T-cell (primary cell): ENCODE data around the gene TSSK6. TPM values are rescaled to one million over a fixed set of nuclear protein-coding genes. Genes with fewer than 3 reads are reported as not detected.
A peak's percentile ranks its signal among the peaks of the same experiment; 100 is the strongest.

Experiments used
- ATAC-seq, 4 experiments: fragments of 200-7000 bp in 3 of 4; fragments of 150-1000 bp in 1 of 4; cut with Tn5 transposase; replicated peaks in 1 of 4; 1 replicate in 3 of 4; 2 replicates in 1 of 4; pipeline ENCODE4 v1.10.0; 2021; ENCODE audit warnings: moderate library complexity in 3 of 4, mild to moderate bottlenecking in 2 of 4, moderate number of reproducible peaks in 1 of 4
- CTCF ChIA-PET, 2 donors: fragments of 300-600 bp; sonication (Branson Sonifier 250); formaldehyde crosslinking; loops; one replicate each; lab custom pipeline; 2022; ENCODE audit warnings: antibody characterized with exemption in 2 of 2; lab: Charles Lee
- POLR2A ChIA-PET, 2 donors: fragments of 300-600 bp; sonication (Branson Sonifier 250); formaldehyde crosslinking; loops; one replicate each; lab custom pipeline; 2022; ENCODE audit warnings: antibody characterized with exemption in 2 of 2; lab: Charles Lee
- DNase-seq, 35 experiments: peaks; one replicate each; pipeline versions ENCODE4 v3.0.0 to v3.0.0-alpha.2; 2013 to 2023
- H3K27ac ChIP-seq: one replicate; pipeline ENCODE4 v1.5.1; 2013; ENCODE audit warnings: low read length
- H3K27me3 ChIP-seq, 2 experiments: replicated peaks in 1 of 2; 1 replicate in 1 of 2; 2 replicates in 1 of 2; pipeline versions ENCODE4 v1.6.1 to v1.7.0; 2013; ENCODE audit warnings: low read length in 1 of 2, mixed read lengths in 1 of 2; ENCODE audit not compliant: control insufficient read depth in 2 of 2, insufficient read depth in 2 of 2; ENCODE audit errors: extremely low read depth in 1 of 2
- H3K36me3 ChIP-seq, 2 donors: 1 replicate in 1 of 2; 2 replicates in 1 of 2; pipeline versions ENCODE4 v1.6.1 to v1.7.0; 2013; ENCODE audit warnings: low read length in 1 of 2; ENCODE audit not compliant: control insufficient read depth in 2 of 2, insufficient read depth in 1 of 2; ENCODE audit errors: extremely low read depth in 1 of 2
- H3K4me1 ChIP-seq, 2 experiments: 1 replicate in 1 of 2; 2 replicates in 1 of 2; pipeline versions ENCODE4 v1.6.1 to v1.7.0; 2013; ENCODE audit warnings: low read length in 2 of 2, mixed read lengths in 1 of 2; ENCODE audit not compliant: insufficient read depth in 2 of 2, control insufficient read depth in 1 of 2; ENCODE audit errors: extremely low read depth in 1 of 2
- H3K4me3 ChIP-seq, 2 donors: 1 replicate in 1 of 2; 2 replicates in 1 of 2; pipeline versions ENCODE4 v1.5.1 to v1.7.0; 2013; ENCODE audit warnings: mild to moderate bottlenecking in 2 of 2, low read length in 1 of 2, moderate library complexity in 1 of 2; ENCODE audit not compliant: control insufficient read depth in 1 of 2; ENCODE audit errors: extremely low read depth in 1 of 2
- H3K9me3 ChIP-seq: 2 replicates; pipeline ENCODE4 v1.7.0; 2013
- H3K27ac Mint-ChIP-seq, 2 donors: one replicate each; pipeline ENCODE4 v1.8.0; 2020 to 2021; ENCODE audit warnings: mild to moderate bottlenecking in 2 of 2, mixed read lengths in 2 of 2
- H3K27me3 Mint-ChIP-seq, 2 donors: one replicate each; pipeline ENCODE4 v1.8.0; 2021 to 2022; ENCODE audit warnings: mixed read lengths in 2 of 2
- H3K36me3 Mint-ChIP-seq: one replicate; pipeline ENCODE4 v1.8.0; 2021; ENCODE audit warnings: mixed read lengths
- H3K4me1 Mint-ChIP-seq, 3 donors: one replicate each; pipeline ENCODE4 v1.8.0; 2020 to 2022; ENCODE audit warnings: mixed read lengths in 3 of 3, mild to moderate bottlenecking in 1 of 3
- H3K4me3 Mint-ChIP-seq, 3 donors: one replicate each; pipeline ENCODE4 v1.8.0; 2020 to 2022; ENCODE audit warnings: mild to moderate bottlenecking in 3 of 3, mixed read lengths in 3 of 3, moderate library complexity in 3 of 3
- H3K9me3 Mint-ChIP-seq, 3 donors: one replicate each; pipeline ENCODE4 v1.8.0; 2020 to 2022; ENCODE audit warnings: mixed read lengths in 3 of 3
- WGBS: methylation state at CpG from one replicate; pipeline ENCODE4 v1.1.5; 2013; ENCODE audit warnings: missing lambda C conversion rate; ENCODE audit not compliant: insufficient coverage; 5-methylcytosine and 5-hydroxymethylcytosine counted together
- total RNA-seq, 35 experiments: library from RNA in 6 of 35; stranded (reverse) in 6 of 35; fragments of 120-200 nt in 1 of 35; gene quantifications; one replicate each; pipeline versions ENCODE4 v1.2.1 to v1.2.4 and lab custom pipeline; 2013 to 2026

The TSSK6 gene
- total RNA-seq, 5 donors from 2014 or later (not counting 1 experiment from before 2014, with no cell fraction given), result 3.9 to 13.0 (median 11.0) TPM

GRCh38 chr19:19513682-19514081, 1.7 kb downstream of the TSSK6 start:
- POLR2A ChIA-PET, result no interaction called here
- WGBS, result 94% methylated on average over 17 of the region's 17 CpGs
- no peak overlapping the region for H3K27ac Mint-ChIP-seq

DNA sequence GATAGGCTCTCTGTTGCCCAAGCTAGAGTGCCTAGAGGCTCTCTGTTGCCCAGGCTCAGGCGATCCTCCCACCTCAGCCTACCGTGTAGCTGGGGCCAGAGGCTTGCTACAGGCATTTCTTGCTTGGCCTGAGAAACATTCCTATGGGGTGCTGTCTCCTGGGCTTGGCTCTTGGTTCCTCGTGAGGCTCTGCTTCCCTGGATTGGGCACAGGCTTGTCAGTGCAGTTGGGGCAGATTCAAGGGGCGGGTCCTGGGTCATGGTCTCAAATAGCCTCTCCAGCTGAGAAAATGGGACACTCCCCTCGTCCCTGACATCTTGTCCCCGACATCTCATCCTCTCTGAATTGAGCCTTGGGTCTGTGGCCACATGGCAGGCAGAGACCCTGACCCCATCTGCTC, 4.9 kb downstream of the TSSK6 start:
- WGBS, result 78% methylated on average over 6 of the region's 6 CpGs
- H3K27me3 Mint-ChIP-seq, result no peaks in the 10 kb centered on the region
- no peaks in the 10 kb centered on the region for H3K9me3 ChIP-seq
- CTCF ChIA-PET, result no interaction called here
- POLR2A ChIA-PET, result interaction anchor here in 1 of 2 donors (0.7 kb wide), 1 partner anchor 322 kb away, joined by 3 read pairs; no protein-coding TSS in a partner anchor
- H3K36me3 ChIP-seq, result peaks cover 0 to 28% of the 10 kb centered on the region in 2 donors
- peaks cover 12% of the 10 kb centered on the region for H3K36me3 Mint-ChIP-seq
- peaks cover 0 to 17% of the 10 kb centered on the region in 2 experiments for H3K4me1 ChIP-seq
- peak overlapping the region in 1 of 2 donors; percentile 46 for H3K27ac Mint-ChIP-seq
- no peak overlapping the region for H3K4me3 Mint-ChIP-seq
- peaks cover 0 to 4% (median 3%) of the 10 kb centered on the region in 3 donors for H3K4me1 Mint-ChIP-seq
- H3K27ac ChIP-seq, result no peak overlapping the region
- H3K4me3 ChIP-seq, result no peak overlapping the region
- DNase-seq, result no peak
- ATAC-seq, result no peak
- H3K9me3 Mint-ChIP-seq, result no peaks in the 10 kb centered on the region
- H3K27me3 ChIP-seq, result no peaks in the 10 kb centered on the region

More at GRCh38 chr19:19513682-19514081, 1.7 kb downstream of the TSSK6 start:
- peak overlapping the region in 1 of 2 donors; percentile 6 for H3K4me3 ChIP-seq
- H3K4me1 Mint-ChIP-seq, result peaks cover 9 to 30% (median 19%) of the 10 kb centered on the region in 3 donors
- no peaks in the 10 kb centered on the region for H3K9me3 Mint-ChIP-seq
- no peaks in the 10 kb centered on the region for H3K27me3 Mint-ChIP-seq
- ATAC-seq (no peak), DNase-seq (no peak)
- H3K27me3 ChIP-seq, result no peaks in the 10 kb centered on the region
- H3K27ac ChIP-seq, result no peak overlapping the region
- no peaks in the 10 kb centered on the region for H3K36me3 Mint-ChIP-seq
- H3K9me3 ChIP-seq, result no peaks in the 10 kb centered on the region
- H3K36me3 ChIP-seq, result no peaks in the 10 kb centered on the region
- CTCF ChIA-PET, result no interaction called here
- H3K4me1 ChIP-seq, result peaks cover 4 to 44% of the 10 kb centered on the region in 2 experiments
- H3K4me3 Mint-ChIP-seq, result peak overlapping the region in 2 of 3 donors; percentile 28 to 90

DNA sequence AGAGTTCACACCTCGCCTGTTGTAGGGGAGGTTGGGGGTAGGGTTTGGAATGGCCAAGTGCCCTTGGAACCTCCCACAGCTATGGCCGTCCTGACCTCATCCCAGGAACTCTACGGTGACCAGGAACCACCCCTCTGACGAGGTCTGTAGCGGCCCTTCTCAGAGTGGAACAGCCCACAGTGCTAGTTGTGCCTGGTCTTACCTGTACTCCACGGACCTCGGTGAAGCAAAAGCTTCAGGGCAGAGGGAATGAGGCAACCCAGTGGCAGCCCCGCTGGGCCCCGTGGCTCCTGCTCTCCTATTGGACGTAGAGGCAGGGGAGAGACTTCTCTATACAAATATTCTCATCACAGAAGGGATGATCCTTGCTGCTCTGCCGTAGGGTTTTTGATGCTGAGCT, 7.1 kb downstream of the TSSK6 start:
- Mint-ChIP-seq H3K9me3 (no peaks in the 10 kb centered on the region), H3K36me3 (peaks cover 25% of the 10 kb centered on the region), H3K4me3 (no peak overlapping the region), H3K4me1 (peaks cover 0 to 1% (median 0%) of the 10 kb centered on the region in 3 donors), H3K27ac (peak overlapping the region in 1 of 2 donors; percentile 16), H3K27me3 (no peaks in the 10 kb centered on the region)
- no peaks in the 10 kb centered on the region for H3K4me1 ChIP-seq
- ChIA-PET CTCF (interaction anchor here in 1 of 2 donors (0.6 kb wide), 1 partner anchor 334 kb away, joined by 3 read pairs; no protein-coding TSS in a partner anchor), POLR2A (interaction anchor here in 1 of 2 donors (0.5 kb wide), 1 partner anchor 434 kb away, joined by 5 read pairs; no protein-coding TSS in a partner anchor)
- H3K27me3 ChIP-seq, result no peaks in the 10 kb centered on the region
- H3K36me3 ChIP-seq, result peaks cover 0 to 48% of the 10 kb centered on the region in 2 donors
- H3K27ac ChIP-seq, result no peak overlapping the region
- WGBS, result 95% methylated on average over 7 of the region's 11 CpGs
- DNase-seq, result no peak
- ATAC-seq, result no peak
- H3K4me3 ChIP-seq, result no peak overlapping the region
- no peaks in the 10 kb centered on the region for H3K9me3 ChIP-seq

- WGBS, result 83% methylated on average over 6 of the region's 8 CpGs
- ATAC-seq (no peak), DNase-seq (no peak)
- no peaks in the 10 kb centered on the region for H3K9me3 Mint-ChIP-seq
- Histone ChIP-seq H3K36me3 (peaks cover 7 to 56% of the 10 kb centered on the region in 2 donors), H3K27ac (no peak overlapping the region), H3K9me3 (no peaks in the 10 kb centered on the region), H3K4me3 (no peak overlapping the region), H3K27me3 (no peaks in the 10 kb centered on the region), H3K4me1 (no peaks in the 10 kb centered on the region)
- no peak overlapping the region for H3K27ac Mint-ChIP-seq
- CTCF ChIA-PET, result no interaction called here
- POLR2A ChIA-PET, result no interaction called here
- no peak overlapping the region for H3K4me3 Mint-ChIP-seq
- H3K27me3 Mint-ChIP-seq, result no peaks in the 10 kb centered on the region
- peaks cover 0 to 1% (median 0%) of the 10 kb centered on the region in 3 donors for H3K4me1 Mint-ChIP-seq
- H3K36me3 Mint-ChIP-seq, result peaks cover 34% of the 10 kb centered on the region
Measured at GRCh38 chr19:19507354-19507753, 8.0 kb downstream of the TSSK6 start.

GRCh38 chr19:19506592-19506991, 8.8 kb downstream of the TSSK6 start:
- POLR2A ChIA-PET, result no interaction called here
- WGBS, result 90% methylated on average over 10 of the region's 12 CpGs
- peaks cover 13 to 64% of the 10 kb centered on the region in 2 donors for H3K36me3 ChIP-seq
- H3K4me1 ChIP-seq, result no peaks in the 10 kb centered on the region
- H3K27me3 ChIP-seq, result no peaks in the 10 kb centered on the region
- Mint-ChIP-seq H3K27me3 (no peaks in the 10 kb centered on the region), H3K4me3 (no peak overlapping the region), H3K4me1 (no peaks in the 10 kb centered on the region), H3K9me3 (no peaks in the 10 kb centered on the region), H3K36me3 (peaks cover 39% of the 10 kb centered on the region), H3K27ac (peak overlapping the region; percentile 28 to 31)
- CTCF ChIA-PET, result no interaction called here
- H3K4me3 ChIP-seq, result no peak overlapping the region
- no peak overlapping the region for H3K27ac ChIP-seq
- ATAC-seq, result no peak
- no peak for DNase-seq
- no peaks in the 10 kb centered on the region for H3K9me3 ChIP-seq

DNA sequence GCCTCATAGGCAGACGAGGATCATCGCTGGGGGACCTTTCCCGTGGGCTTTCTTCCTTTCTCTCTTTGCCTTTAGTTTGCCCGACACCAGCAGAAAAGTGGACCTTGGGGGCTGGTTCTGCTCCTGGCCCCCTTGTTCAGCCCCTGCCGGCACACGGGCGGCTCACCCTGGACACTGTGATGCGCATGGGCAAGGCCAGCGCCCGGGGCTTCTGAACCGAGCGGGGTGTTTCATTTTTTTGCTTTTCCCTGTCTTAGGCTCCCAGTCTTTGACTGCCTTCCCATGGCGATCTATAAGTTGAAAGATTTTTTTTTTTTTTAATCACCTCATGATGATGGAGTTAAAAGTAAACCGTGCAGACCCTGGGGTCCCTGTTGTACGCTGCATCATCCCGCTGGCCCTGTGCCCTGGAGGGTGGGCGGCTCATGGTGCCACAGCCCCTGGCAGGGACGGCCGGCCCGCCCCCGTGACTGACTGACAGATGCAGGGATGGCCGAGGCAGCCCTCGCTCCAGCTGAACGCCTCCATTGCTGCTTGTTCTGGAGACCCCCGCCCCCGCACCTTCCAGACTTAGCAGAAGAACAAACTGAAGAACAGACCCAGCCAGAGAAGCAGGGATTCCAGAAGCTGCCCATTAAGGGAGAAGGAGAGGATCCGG, 9.6 kb downstream of the TSSK6 start:
- H3K4me3 Mint-ChIP-seq, result no peak overlapping the region
- H3K27me3 Mint-ChIP-seq, result no peaks in the 10 kb centered on the region
- Histone ChIP-seq H3K36me3 (peaks cover 19 to 72% of the 10 kb centered on the region in 2 donors), H3K9me3 (no peaks in the 10 kb centered on the region), H3K4me3 (no peak overlapping the region), H3K27ac (no peak overlapping the region), H3K4me1 (no peaks in the 10 kb centered on the region), H3K27me3 (no peaks in the 10 kb centered on the region)
- H3K9me3 Mint-ChIP-seq, result no peaks in the 10 kb centered on the region
- H3K36me3 Mint-ChIP-seq, result peaks cover 43% of the 10 kb centered on the region
- H3K4me1 Mint-ChIP-seq, result no peaks in the 10 kb centered on the region
- no peak overlapping the region for H3K27ac Mint-ChIP-seq
- ATAC-seq, result no peak
- POLR2A ChIA-PET, result no interaction called here
- WGBS, result 97% methylated on average over 19 of the region's 27 CpGs
- no peak for DNase-seq
- CTCF ChIA-PET, result no interaction called here
